Neutrophil (primary cell): ENCODE data around the gene DUOXA1.
"Not testable (repeated sequence)": the region's sequence is repeated elsewhere in the genome, so short reads cannot be mapped to it uniquely, and the experiment has no call there.

Experiments
- H3K27ac ChIP-seq: fragments of 200-600 bp; sonication (generic); 2 replicates; pipeline ENCODE4 v1.5.1; 2016; ENCODE audit warnings: mild to moderate bottlenecking, moderate library complexity
- H3K27me3 ChIP-seq: fragments of 200-600 bp; sonication (generic); 2 replicates; pipeline ENCODE4 v1.6.0; 2016; ENCODE audit warnings: mild to moderate bottlenecking
- H3K36me3 ChIP-seq: fragments of 200-600 bp; sonication (generic); 2 replicates; pipeline ENCODE4 v1.5.1; 2017
- H3K4me1 ChIP-seq, 2 experiments: fragments of 200-600 bp in 1 of 2; sonication (generic) in 1 of 2; 1 replicate in 1 of 2; 2 replicates in 1 of 2; pipeline versions ENCODE4 v1.5.1 to v1.6.1; 2013 to 2016; ENCODE audit warnings: low read depth in 1 of 2, low read length in 1 of 2, mild to moderate bottlenecking in 1 of 2, moderate library complexity in 1 of 2; ENCODE audit not compliant: control insufficient read depth in 1 of 2, insufficient read depth in 1 of 2
- H3K4me3 ChIP-seq, 2 experiments: fragments of 200-600 bp in 1 of 2; sonication (generic) in 1 of 2; 1 replicate in 1 of 2; 2 replicates in 1 of 2; pipeline ENCODE4 v1.5.1; 2013 to 2016; ENCODE audit warnings: low read depth in 1 of 2, low read length in 1 of 2, mild to moderate bottlenecking in 1 of 2, moderate library complexity in 1 of 2
- H3K9me3 ChIP-seq: fragments of 200-600 bp; sonication (generic); 2 replicates; pipeline ENCODE4 v1.5.1; 2016
- CTCF ChIP-seq: fragments of 200-600 bp; sonication (generic); IDR thresholded peaks from 2 replicates; pipeline ENCODE4 v1.5.1; 2016; ENCODE audit warnings: antibody characterized with exemption

Gene DUOXA1

GRCh38 chr15:45139770-45140169, 10.1 kb upstream of the DUOXA1 start:
- Histone ChIP-seq H3K27me3 (peaks cover 33% of the 10 kb centered on the region), H3K4me3 (no peak overlapping the region), H3K36me3 (no peaks in the 10 kb centered on the region), H3K27ac (no peak overlapping the region), H3K9me3 (no peaks in the 10 kb centered on the region), H3K4me1 (peaks cover 0 to 6% of the 10 kb centered on the region in 2 experiments)
- no peak for TF ChIP-seq CTCF

- Histone ChIP-seq H3K4me1 (peaks cover 0 to 7% of the 10 kb centered on the region in 2 experiments), H3K9me3 (no peaks in the 10 kb centered on the region), H3K27me3 (peaks cover 40% of the 10 kb centered on the region), H3K36me3 (no peaks in the 10 kb centered on the region), H3K4me3 (no peak overlapping the region), H3K27ac (no peak overlapping the region)
- TF ChIP-seq CTCF, result no peak
Observed at GRCh38 chr15:45138814-45139765, 9.4 kb upstream of the DUOXA1 start.

- H3K4me1 ChIP-seq, result peaks cover 0 to 7% of the 10 kb centered on the region in 2 experiments
- H3K4me3 ChIP-seq, result no peak overlapping the region
- no peak overlapping the region for H3K27ac ChIP-seq
- H3K9me3 ChIP-seq, result no peaks in the 10 kb centered on the region
- H3K36me3 ChIP-seq, result no peaks in the 10 kb centered on the region
- H3K27me3 ChIP-seq, result peaks cover 54% of the 10 kb centered on the region
- TF ChIP-seq CTCF, result no peak
Observed at GRCh38 chr15:45137703-45138102, 8.0 kb upstream of the DUOXA1 start.

GRCh38 chr15:45136378-45136764, 6.7 kb upstream of the DUOXA1 start:
- no peak overlapping the region for H3K4me3 ChIP-seq
- no peak overlapping the region for H3K27ac ChIP-seq
- TF ChIP-seq CTCF, result no peak
- no peaks in the 10 kb centered on the region for H3K36me3 ChIP-seq
- peaks cover 67% of the 10 kb centered on the region for H3K27me3 ChIP-seq
- peaks cover 0 to 7% of the 10 kb centered on the region in 2 experiments for H3K4me1 ChIP-seq
- H3K9me3 ChIP-seq, result no peaks in the 10 kb centered on the region

DNA sequence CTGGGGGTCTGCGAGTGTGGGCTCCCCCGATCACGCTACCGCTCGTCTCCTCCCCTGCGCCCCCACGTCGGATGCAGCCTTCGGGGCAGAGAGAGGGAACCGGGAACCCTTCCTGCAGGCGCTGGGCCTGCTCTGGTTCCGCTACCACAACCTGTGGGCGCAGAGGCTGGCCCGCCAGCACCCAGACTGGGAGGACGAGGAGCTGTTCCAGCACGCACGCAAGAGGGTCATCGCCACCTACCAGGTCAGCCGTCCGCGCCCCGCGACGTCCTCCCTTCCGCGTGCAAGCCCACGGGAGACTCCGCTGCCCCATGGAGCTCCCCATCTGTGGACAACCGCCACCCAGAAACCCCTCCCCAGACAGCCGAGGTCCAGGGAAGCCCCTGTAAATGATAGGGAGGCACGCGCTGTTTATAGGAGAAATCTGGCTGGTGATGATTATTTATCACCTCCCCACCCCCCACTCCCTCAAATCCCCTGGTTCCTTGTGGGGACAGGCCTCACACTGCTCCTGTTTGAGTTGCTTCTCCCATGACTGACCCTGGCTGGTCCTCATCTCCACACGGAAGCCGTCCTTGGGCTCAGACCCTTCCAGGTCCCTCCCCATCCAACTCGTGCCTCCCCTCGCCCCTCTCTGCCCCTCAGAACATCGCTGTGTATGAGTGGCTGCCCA, 6.2 kb upstream of the DUOXA1 start:
- H3K27me3 ChIP-seq, result peaks cover 73% of the 10 kb centered on the region

More for the DNA sequence above, 6.2 kb upstream of the DUOXA1 start:
- H3K4me1 ChIP-seq, H3K9me3 ChIP-seq, H3K27ac ChIP-seq, H3K36me3 ChIP-seq, H3K4me3 ChIP-seq: not testable (repeated sequence)
